DMS153 treated with DMSO at 0.1 percent for 48 hours (cell line): ENCODE data around the gene MANBA.
"Not testable (repeated sequence)": the region's sequence is repeated elsewhere in the genome, so short reads cannot be mapped to it uniquely, and the experiment has no call there.

ENCODE experiments used
- DNase-seq: peaks from one replicate; lab custom pipeline; 2025; ENCODE audit not compliant: unreplicated experiment; lab: John Stamatoyannopoulos, UW

MANBA gene

GRCh38 chr4:102625232-102625930 is 135.4 kb downstream of the MANBA start:
- DNase-seq = no peak

- DNase-seq = no peak
Observed at GRCh38 chr4:102624505-102624904, 136.3 kb downstream of the MANBA start.

DNA sequence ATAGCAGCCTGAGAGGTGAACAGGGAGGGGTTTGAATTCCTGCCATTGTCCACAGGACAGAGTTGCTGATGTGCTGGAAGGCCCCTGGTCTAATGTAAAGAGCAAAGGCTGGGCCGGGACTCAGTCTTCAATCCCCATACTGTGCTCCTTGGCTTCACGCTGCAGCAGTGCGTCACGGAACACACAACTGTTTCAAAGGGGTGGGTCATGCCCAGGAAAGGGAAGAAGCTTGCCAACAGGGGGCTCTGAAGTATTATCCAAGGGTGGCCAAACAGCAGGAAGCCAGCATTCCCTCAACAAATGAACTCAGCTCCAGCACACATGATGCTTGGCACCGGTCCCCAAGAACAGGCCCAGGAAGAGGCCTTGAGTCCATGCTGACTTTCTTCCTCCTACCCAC is 137.1 kb downstream of the MANBA start:
- peak; percentile 9 for DNase-seq

DNA sequence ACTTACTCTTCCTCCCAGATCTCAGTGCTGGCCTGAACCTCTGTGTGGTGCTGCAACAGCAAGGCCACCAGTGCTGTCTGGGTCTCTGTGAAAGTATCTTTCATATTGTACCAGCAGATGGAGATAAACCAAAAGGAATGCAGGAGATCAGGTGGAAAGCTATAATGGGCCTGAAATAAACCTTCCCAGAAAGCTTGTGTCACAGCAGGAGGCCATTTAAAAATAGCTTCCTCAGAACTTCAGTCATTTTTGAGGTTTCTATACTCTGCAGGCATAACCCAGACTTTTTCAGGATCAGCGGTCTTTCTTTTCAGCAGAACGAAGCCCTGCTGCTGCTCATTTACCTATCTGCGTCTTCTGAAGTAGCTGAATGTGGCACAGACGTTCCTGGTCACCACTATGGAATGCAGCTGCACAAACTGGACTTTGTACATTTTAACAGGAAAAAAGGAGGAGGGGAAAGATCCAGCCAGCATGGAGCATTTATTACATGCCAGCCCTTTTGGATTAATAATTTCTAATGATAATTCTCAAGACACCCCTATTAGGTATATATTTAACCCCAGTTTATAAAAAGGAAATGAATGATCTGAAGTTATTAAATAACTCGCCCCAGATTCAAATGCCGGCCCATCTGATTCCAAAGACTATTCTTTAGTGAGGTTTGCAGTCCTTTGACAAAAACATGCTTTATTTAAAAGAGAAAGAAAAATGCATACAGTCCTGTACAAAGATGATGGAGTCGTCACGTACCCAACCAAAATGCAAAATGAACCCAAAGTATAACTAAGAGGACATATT is 139.9 kb downstream of the MANBA start:
- peak; percentile 43 for DNase-seq

DNA sequence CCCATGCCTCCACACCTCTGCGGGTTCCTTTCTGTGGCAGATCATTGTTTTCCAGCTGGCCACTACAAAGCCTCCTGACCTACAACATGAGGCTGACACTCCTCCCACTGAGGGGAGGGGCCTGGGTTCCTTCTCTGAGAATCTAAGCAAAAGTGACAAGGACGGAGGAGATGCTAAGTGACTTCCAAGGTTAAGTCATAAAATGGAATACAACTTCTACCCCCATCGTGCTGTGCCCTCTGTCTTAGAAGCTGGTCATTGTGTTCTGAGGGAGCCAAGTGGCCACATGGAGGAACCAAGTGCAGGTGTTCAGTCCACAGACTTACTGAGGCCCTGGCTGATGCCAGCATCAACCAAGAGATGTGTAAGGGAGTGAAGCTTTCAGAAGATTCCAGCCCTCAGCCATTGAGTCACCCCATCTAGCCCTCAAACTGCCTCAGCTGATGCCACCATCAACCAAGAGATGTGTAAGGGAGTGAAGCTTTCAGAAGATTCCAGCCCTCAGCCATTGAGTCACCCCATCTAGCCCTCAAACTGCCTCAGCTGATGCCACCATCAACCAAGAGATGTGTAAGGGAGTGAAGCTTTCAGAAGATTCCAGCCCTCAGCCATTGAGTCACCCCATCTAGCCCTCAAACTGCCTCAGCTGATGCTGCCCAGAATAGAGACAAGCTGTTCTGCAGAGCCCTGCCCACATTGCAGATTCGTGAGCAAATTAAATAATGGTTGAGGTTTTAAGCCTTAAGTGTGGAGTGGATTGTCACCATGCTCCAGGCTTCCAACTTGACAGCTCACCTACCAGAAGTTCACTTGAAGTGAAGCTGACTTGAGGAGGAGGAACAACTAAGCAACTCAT is 140.8 kb downstream of the MANBA start:
- not testable (repeated sequence) for DNase-seq

GRCh38 chr4:102619021-102619420 is 141.7 kb downstream of the MANBA start:
- not testable (repeated sequence) for DNase-seq

- DNase-seq = no peak
Observed at GRCh38 chr4:102616636-102617035, 144.1 kb downstream of the MANBA start.

DNA sequence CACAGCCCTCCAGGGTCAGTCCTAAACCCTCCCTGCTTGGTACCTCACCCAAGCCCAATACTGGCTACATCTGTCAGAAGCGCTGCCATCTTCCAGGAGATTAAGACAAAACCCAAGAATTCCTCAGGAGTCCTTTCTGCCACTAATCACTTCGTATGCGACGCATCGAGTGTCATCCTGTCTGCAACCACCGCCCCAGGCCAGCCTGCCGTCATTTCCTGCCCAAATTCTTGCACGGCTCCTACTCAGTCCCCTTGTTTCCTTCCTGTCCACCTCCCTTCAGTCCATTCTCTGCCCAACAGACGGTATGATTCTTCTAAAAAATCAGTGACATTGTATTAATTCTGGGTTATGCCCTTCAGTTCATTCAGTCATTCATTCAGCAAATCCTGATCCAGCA is 146.0 kb downstream of the MANBA start:
- no peak for DNase-seq

GRCh38 chr4:102612824-102613366 is 147.9 kb downstream of the MANBA start:
- no peak for DNase-seq

- DNase-seq = no peak
Observed at GRCh38 chr4:102612210-102612609, 148.6 kb downstream of the MANBA start.

DNA sequence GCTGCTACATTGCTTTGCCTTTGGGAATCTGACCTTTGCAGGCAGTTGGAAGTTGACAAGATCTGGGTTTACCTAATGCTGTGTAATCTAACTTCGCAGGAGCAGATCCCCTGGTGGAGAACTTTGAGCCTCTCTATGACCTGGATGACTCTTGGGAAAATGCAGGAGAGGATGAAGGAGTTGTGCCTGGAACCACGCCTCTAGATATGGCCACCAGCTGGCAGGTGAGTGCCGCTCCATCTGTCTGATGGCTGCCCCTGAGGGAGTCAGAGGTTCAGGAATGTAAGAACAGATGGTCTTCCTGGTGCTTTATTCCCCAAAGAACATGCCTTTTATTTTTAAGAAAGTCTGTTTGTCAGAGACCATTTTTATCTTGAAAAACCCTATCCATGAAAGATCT is 150.3 kb downstream of the MANBA start:
- DNase-seq = no peak

GRCh38 chr4:102610007-102610406 is 150.8 kb downstream of the MANBA start:
- no peak for DNase-seq

- DNase-seq = no peak
Observed at GRCh38 chr4:102608190-102608589, 152.6 kb downstream of the MANBA start.

DNA sequence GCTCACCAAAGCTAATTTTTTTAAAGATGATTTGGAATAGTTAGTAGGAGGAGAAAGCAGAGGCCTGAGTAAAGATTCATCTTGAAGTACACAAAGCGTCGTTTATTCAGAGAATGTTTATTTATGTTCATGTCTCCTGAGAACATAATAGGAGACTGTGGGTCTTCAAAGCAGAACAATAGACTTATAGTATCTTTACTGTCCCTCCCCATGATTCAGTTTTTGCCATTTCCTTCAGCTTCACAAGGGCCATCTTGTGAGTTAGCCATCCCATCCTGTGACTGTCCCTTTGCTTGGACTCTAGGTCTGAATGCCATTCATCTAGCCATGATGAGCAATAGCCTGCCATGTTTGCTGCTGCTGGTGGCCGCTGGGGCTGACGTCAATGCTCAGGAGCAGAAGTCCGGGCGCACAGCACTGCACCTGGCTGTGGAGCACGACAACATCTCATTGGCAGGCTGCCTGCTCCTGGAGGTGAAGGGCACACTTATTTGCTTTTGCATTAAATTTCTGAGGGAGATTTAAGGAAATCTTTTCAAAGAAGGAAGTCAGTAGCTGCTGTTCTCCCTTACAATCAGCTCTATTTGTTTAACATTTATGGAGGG is 153.8 kb downstream of the MANBA start:
- DNase-seq = no peak

DNA sequence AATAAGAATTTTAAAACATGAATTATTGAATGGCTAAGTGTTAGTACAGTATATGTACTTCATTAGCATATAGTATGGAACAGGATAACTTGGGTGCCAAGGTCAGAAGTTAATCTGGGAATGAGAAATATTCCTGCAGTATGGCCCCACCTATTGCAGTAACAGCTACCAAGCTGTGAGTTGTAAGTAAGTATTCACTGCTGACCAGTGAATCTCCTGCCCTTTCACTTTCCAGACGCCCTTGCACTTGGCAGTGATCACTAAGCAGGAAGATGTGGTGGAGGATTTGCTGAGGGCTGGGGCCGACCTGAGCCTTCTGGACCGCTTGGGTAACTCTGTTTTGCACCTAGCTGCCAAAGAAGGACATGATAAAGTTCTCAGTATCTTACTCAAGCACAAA is 154.5 kb downstream of the MANBA start:
- no peak for DNase-seq

- DNase-seq = no peak
Observed at GRCh38 chr4:102604222-102604940, 156.4 kb downstream of the MANBA start.

DNA sequence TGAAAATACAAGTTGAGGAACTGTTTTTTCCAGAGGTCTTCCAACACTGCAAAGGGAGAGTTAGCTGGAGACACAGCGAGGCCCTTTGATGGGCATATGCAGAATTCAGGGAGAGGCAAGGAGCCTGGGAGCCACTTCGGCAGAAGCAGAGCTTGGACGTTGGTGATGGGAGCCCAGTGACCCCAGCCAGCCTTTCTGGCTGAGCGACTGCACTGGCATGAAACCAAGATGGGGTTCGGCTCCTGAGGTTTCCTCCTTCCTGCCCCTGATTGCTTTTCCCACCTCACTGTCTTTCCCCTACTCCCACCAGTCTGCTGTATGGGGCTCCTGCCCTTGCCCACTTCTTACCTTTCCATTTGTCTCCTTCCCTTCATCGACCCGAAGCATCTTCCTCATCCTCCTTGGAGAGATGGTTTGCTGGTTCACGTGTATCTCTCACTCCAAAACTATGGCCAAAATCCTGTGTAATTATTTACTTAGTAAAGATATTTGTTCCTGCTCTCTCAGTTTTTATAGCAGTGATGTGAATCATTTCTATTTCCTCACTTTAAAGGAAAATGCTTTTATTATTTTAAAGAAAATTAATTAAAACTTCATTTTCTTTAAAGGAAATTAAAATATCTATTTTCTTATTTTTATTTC is 159.1 kb downstream of the MANBA start:
- DNase-seq = no peak

- no peak for DNase-seq
Observed at GRCh38 chr4:102600689-102601088, 160.1 kb downstream of the MANBA start.

DNA sequence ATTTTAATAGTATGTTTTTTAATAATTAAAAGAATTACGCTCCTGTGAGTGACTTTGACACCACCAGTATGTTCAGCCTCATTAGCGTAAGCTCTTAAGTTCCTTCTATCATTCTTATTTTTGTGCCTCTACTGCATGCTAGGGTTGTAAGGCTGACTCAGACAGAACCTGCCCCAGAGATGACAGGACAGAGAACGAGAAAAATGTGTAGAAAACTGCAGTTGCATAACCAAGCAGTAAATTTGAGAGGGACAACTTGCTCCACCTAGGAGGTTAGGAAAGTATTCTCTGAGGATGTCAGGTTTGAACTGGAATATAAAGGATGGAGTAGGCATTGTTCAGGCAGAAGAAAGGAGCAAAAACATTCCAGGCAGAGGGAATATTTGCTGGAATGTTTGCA is 160.9 kb downstream of the MANBA start:
- DNase-seq = no peak

DNA sequence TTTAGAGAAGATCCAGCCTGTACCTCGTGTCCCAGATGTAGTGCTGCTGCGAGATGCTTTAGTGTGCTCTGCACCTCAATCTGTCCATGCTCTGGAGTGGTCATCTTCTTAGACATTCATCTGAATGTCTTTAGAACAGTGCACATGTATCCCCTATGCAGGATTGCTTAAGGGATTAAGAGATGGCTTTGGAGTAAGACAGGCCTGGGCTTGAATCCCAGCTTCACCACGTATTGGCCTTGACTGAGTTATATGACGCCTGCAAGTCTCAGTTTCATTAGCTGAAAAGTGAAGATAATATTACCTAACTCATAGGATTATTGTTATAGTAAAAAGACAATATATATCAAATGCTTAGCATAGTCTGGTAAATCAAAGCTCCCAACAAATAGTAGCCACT is 161.3 kb downstream of the MANBA start:
- DNase-seq = no peak
